GM12878 (cell line): ENCODE data around the gene MAP4K5.

Experiments
- ATF7 ChIP-seq: fragments of 450-650 bp; IDR thresholded peaks from 2 replicates; pipeline ENCODE4 v1.6.1; 2016; ENCODE audit warnings: low read depth, mild to moderate bottlenecking
- CTCF ChIP-seq, 3 experiments: IDR thresholded peaks in 2 of 3; conservative IDR thresholded peaks in 1 of 3; 2 replicates each; pipeline ENCODE4 v1.5.1; 2011; ENCODE audit warnings: low read depth in 3 of 3, low read length in 3 of 3, mild to moderate bottlenecking in 3 of 3, control low read depth in 2 of 3, moderate library complexity in 2 of 3, inconsistent platforms in 1 of 3, mixed read lengths in 1 of 3; ENCODE audit not compliant: control insufficient read depth in 2 of 3, insufficient read depth in 1 of 3; ENCODE audit errors: extremely low read depth in 1 of 3
- ZNF274 ChIP-seq: IDR thresholded peaks from one replicate; pipeline ENCODE4 v1.8.0; 2011; ENCODE audit not compliant: insufficient read length, insufficient read depth

GRCh38 chr14:50471838-50472465 lies 60.4 kb downstream of the MAP4K5 start:
- no peak for TF ChIP-seq ZNF274
- no peak for TF ChIP-seq ATF7
- no peak for TF ChIP-seq CTCF (IDR thresholded peaks at IDR 0.05 in 2 of 3, conservative IDR thresholded peaks at IDR 0.05 in 1 of 3; ENCODE audit: control insufficient read depth in 2 of 3, extremely low read depth in 1 of 3, insufficient read depth in 1 of 3, low read depth in 3 of 3, low read length in 3 of 3)
